ENCODE results near the gene NHSL1. TPM values are rescaled to one million over a fixed set of nuclear protein-coding genes. Genes with fewer than 3 reads are reported as not detected.

The NHSL1 gene
- total RNA-seq, 1 donor from 2014 or later = 33.5 TPM

DNA sequence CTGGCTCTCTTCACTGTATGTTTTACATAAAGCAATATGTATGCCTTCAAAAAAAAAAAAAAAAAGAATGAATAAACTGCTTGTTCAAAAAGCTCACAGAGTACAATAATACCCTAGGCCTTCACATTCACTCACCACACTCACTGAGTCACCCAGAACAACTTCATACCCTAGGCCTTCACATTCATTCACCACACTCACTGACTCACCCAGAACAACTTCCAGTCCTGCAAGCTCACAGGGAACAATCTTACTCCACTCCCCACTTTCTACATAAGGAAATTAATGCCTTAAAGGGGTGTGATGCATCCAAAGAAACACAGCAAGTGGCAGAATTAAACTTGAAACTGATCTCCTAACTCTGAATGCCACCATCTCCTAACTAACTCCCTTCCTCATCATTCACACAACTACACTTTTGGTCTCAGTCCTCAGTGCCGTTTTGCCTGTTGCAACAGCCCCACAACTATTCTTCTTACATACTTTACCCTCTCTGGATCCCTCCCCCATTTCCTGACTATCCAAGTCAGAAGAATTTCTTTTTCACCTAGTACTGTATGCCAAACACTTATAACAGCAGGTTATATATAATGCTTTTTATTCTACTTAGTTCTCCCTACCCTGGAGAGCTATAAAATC, 34.2 kb downstream of the NHSL1 start:
- DNase-seq (ENCODE audit: low read depth) = peak; percentile 99
- H3K27ac ChIP-seq (ENCODE audit: low read depth, low read length) = peak overlapping the region; percentile 51
- H3K9ac ChIP-seq (ENCODE audit: low read length) = peak overlapping the region; percentile 49

DNA sequence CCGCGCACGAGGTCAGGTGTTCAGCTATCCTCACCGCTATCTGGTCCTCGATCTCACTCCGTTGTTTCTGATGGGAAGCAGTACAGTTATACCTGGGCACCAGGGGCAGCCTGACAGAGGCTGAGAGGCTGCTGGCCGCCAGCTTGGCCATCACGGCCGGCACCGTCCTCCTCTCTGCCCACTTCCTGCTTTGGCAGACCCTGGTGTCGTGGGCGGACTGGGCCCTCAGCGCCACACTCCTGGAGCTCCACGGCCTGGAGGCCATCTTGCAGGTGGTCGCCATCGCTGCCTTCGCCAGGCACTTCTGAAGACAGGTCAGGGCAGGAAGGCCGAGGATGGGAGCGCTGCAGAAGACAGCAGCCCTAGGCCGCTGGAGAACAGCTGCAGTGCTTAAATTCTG, 35.2 kb downstream of the NHSL1 start:
- Mint-ChIP-seq H3K4me3 (ENCODE audit: unreplicated experiment) (no peak overlapping the region), H3K27ac (ENCODE audit: unreplicated experiment) (no peak overlapping the region), H3K27me3 (ENCODE audit: low read depth, unreplicated experiment) (no peaks in the 10 kb centered on the region), H3K4me1 (ENCODE audit: low read depth, unreplicated experiment) (peaks cover 22% of the 10 kb centered on the region), H3K36me3 (ENCODE audit: low read depth, unreplicated experiment) (peaks cover 25% of the 10 kb centered on the region), H3K9me3 (ENCODE audit: unreplicated experiment) (no peaks in the 10 kb centered on the region)
- H3K4me2 ChIP-seq (ENCODE audit: low read length) = no peak overlapping the region
- H3K9ac ChIP-seq (ENCODE audit: low read length) = no peak overlapping the region
- H3K79me2 ChIP-seq (ENCODE audit: insufficient read depth, low read length) = peaks cover 5% of the 10 kb centered on the region
- peaks cover 13% of the 10 kb centered on the region for H3K4me1 ChIP-seq (ENCODE audit: insufficient read depth, low read length)
- H2AFZ ChIP-seq (ENCODE audit: low read depth, low read length) = no peak overlapping the region
- DNase-seq (ENCODE audit: low read depth) = no peak
- no peak for FAIRE-seq
- no peaks in the 10 kb centered on the region for H4K20me1 ChIP-seq (ENCODE audit: insufficient read depth, low read length)
- H3K4me3 ChIP-seq (ENCODE audit: insufficient read depth, low read depth, low read length) = no peak overlapping the region
- H3K27me3 ChIP-seq (ENCODE audit: insufficient read depth, low read length) = no peaks in the 10 kb centered on the region
- H3K27ac ChIP-seq (ENCODE audit: low read depth, low read length) = peak overlapping the region; percentile 30
- H3K9me3 ChIP-seq (ENCODE audit: insufficient read depth, low read depth, low read length) = no peaks in the 10 kb centered on the region
- peaks cover 9% of the 10 kb centered on the region for H3K36me3 ChIP-seq (ENCODE audit: insufficient read depth, low read length)
- TF ChIP-seq, protein P1, sequence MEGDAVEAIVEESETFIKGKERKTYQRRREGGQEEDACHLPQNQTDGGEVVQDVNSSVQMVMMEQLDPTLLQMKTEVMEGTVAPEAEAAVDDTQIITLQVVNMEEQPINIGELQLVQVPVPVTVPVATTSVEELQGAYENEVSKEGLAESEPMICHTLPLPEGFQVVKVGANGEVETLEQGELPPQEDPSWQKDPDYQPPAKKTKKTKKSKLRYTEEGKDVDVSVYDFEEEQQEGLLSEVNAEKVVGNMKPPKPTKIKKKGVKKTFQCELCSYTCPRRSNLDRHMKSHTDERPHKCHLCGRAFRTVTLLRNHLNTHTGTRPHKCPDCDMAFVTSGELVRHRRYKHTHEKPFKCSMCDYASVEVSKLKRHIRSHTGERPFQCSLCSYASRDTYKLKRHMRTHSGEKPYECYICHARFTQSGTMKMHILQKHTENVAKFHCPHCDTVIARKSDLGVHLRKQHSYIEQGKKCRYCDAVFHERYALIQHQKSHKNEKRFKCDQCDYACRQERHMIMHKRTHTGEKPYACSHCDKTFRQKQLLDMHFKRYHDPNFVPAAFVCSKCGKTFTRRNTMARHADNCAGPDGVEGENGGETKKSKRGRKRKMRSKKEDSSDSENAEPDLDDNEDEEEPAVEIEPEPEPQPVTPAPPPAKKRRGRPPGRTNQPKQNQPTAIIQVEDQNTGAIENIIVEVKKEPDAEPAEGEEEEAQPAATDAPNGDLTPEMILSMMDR (IDR thresholded peaks at IDR 0.05; ENCODE audit: insufficient read depth, low read depth, low read length) = no peak
- no peak for TF ChIP-seq EZH2 (IDR thresholded peaks at IDR 0.05; ENCODE audit: insufficient read depth, low read length)

More for the DNA sequence above, 34.2 kb downstream of the NHSL1 start:
- Histone ChIP-seq H3K4me2 (ENCODE audit: low read length) (peak overlapping the region; percentile 82), H3K9me3 (ENCODE audit: insufficient read depth, low read depth, low read length) (no peaks in the 10 kb centered on the region), H3K4me3 (ENCODE audit: insufficient read depth, low read depth, low read length) (peak overlapping the region; percentile 37), H3K4me1 (ENCODE audit: insufficient read depth, low read length) (peaks cover 15% of the 10 kb centered on the region), H2AFZ (ENCODE audit: low read depth, low read length) (peak overlapping the region; percentile 50), H4K20me1 (ENCODE audit: insufficient read depth, low read length) (no peaks in the 10 kb centered on the region), H3K79me2 (ENCODE audit: insufficient read depth, low read length) (peaks cover 5% of the 10 kb centered on the region), H3K36me3 (ENCODE audit: insufficient read depth, low read length) (peaks cover 9% of the 10 kb centered on the region), H3K27me3 (ENCODE audit: insufficient read depth, low read length) (no peaks in the 10 kb centered on the region)
- H3K4me1 Mint-ChIP-seq (ENCODE audit: low read depth, unreplicated experiment) = peaks cover 22% of the 10 kb centered on the region
- no peaks in the 10 kb centered on the region for H3K27me3 Mint-ChIP-seq (ENCODE audit: low read depth, unreplicated experiment)
- peak overlapping the region; percentile 1 for H3K4me3 Mint-ChIP-seq (ENCODE audit: unreplicated experiment)
- peaks cover 25% of the 10 kb centered on the region for H3K36me3 Mint-ChIP-seq (ENCODE audit: low read depth, unreplicated experiment)
- TF ChIP-seq EZH2 (IDR thresholded peaks at IDR 0.05; ENCODE audit: insufficient read depth, low read length) = no peak
- TF ChIP-seq, protein P1 (IDR thresholded peaks at IDR 0.05; ENCODE audit: insufficient read depth, low read depth, low read length) = no peak
- no peaks in the 10 kb centered on the region for H3K9me3 Mint-ChIP-seq (ENCODE audit: unreplicated experiment)
- peak overlapping the region; percentile 60 for H3K27ac Mint-ChIP-seq (ENCODE audit: unreplicated experiment)
- FAIRE-seq = no peak

- Histone ChIP-seq H3K27ac (ENCODE audit: low read depth, low read length) (no peak overlapping the region), H3K27me3 (ENCODE audit: insufficient read depth, low read length) (no peaks in the 10 kb centered on the region), H3K4me2 (ENCODE audit: low read length) (no peak overlapping the region), H4K20me1 (ENCODE audit: insufficient read depth, low read length) (no peaks in the 10 kb centered on the region), H2AFZ (ENCODE audit: low read depth, low read length) (no peak overlapping the region), H3K79me2 (ENCODE audit: insufficient read depth, low read length) (peaks cover 5% of the 10 kb centered on the region), H3K4me3 (ENCODE audit: insufficient read depth, low read depth, low read length) (no peak overlapping the region), H3K36me3 (ENCODE audit: insufficient read depth, low read length) (peaks cover 9% of the 10 kb centered on the region), H3K9ac (ENCODE audit: low read length) (no peak overlapping the region), H3K9me3 (ENCODE audit: insufficient read depth, low read depth, low read length) (no peaks in the 10 kb centered on the region), H3K4me1 (ENCODE audit: insufficient read depth, low read length) (peaks cover 6% of the 10 kb centered on the region)
- DNase-seq (ENCODE audit: low read depth) (no peak), FAIRE-seq (no peak)
- no peaks in the 10 kb centered on the region for H3K9me3 Mint-ChIP-seq (ENCODE audit: unreplicated experiment)
- no peak for TF ChIP-seq EZH2 (IDR thresholded peaks at IDR 0.05; ENCODE audit: insufficient read depth, low read length)
- TF ChIP-seq, protein P1 (IDR thresholded peaks at IDR 0.05; ENCODE audit: insufficient read depth, low read depth, low read length) = no peak
- peaks cover 29% of the 10 kb centered on the region for H3K36me3 Mint-ChIP-seq (ENCODE audit: low read depth, unreplicated experiment)
- H3K4me1 Mint-ChIP-seq (ENCODE audit: low read depth, unreplicated experiment) = peaks cover 12% of the 10 kb centered on the region
- H3K4me3 Mint-ChIP-seq (ENCODE audit: unreplicated experiment) = no peak overlapping the region
- no peak overlapping the region for H3K27ac Mint-ChIP-seq (ENCODE audit: unreplicated experiment)
- H3K27me3 Mint-ChIP-seq (ENCODE audit: low read depth, unreplicated experiment) = no peaks in the 10 kb centered on the region
Observed at GRCh38 chr6:138461647-138462046, 37.6 kb downstream of the NHSL1 start.

Measured in astrocyte (in vitro differentiated cells and primary cell).